Esophagus squamous epithelium (tissue), 4 donors: Measurements from ENCODE around the gene CAPRIN2.

Experiments used
- CTCF ChIP-seq, 6 experiments: fragments of 450-650 bp in 4 of 6; fragments of 200-600 bp in 2 of 6; sonication (generic) in 2 of 6; IDR thresholded peaks; one replicate each; pipeline ENCODE4 v1.5.1; 2016 to 2019; ENCODE audit warnings: antibody characterized with exemption in 6 of 6, mild to moderate bottlenecking in 4 of 6, moderate library complexity in 4 of 6
- POLR2A ChIP-seq, 4 donors: fragments of 450-650 bp; IDR thresholded peaks; one replicate each; pipeline ENCODE4 v1.6.1; 2017; ENCODE audit warnings: antibody characterized with exemption in 4 of 4, mild to moderate bottlenecking in 4 of 4, moderate library complexity in 3 of 4

DNA sequence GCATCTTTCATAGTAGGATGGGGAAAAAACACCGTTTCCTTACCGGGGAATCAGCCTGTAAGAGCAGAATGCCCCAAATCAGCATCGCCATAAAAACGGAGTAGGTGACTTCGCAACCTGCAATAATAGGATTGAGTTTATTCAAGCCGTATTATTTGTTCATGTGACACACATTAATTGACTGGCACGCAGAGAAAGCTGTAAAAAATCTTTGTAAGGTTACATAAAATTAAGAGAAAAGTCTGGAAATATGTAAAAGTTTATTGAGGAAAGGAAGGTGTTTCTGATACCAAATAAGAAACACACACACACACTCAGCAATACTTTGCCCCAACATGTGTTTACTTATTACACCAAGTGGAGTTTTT lies 628 bp upstream of the CAPRIN2 start:
- TF ChIP-seq CTCF (IDR thresholded peaks at IDR 0.05) (no peak), POLR2A (IDR thresholded peaks at IDR 0.05) (no peak)
